ENCODE results near the gene CDC16. TPM values are rescaled to one million over a fixed set of nuclear protein-coding genes. Genes with fewer than 3 reads are reported as not detected.

Gene CDC16
- total RNA-seq, 1 experiment from 2014 or later, result 61.1 TPM

GRCh38 chr13:114230575-114230974, 4.1 kb upstream of the CDC16 start:
- peaks cover 9% of the 10 kb centered on the region for H3K4me1 ChIP-seq (ENCODE audit: insufficient read depth, low read length, poor library complexity, severe bottlenecking)
- POLR2A ChIA-PET (ENCODE audit: low non-redundant PET), result interaction anchor here (0.6 kb wide), 1 partner anchor 83 kb away, joined by 6 read pairs; no protein-coding TSS in a partner anchor
- peaks cover 4% of the 10 kb centered on the region for H3K9me3 ChIP-seq (ENCODE audit: low read depth, low read length, poor library complexity, severe bottlenecking)
- H3K27ac ChIP-seq (ENCODE audit: low read depth, low read length, poor library complexity, severe bottlenecking), result no peak overlapping the region
- BruUV-seq (replicated peaks), result no TSS peak
- intact Hi-C loops (cut with micrococcal nuclease; ENCODE audit: unreplicated experiment), result no loop called here
- CTCF ChIA-PET, result no interaction called here
- TF ChIP-seq EZH2 (IDR thresholded peaks at IDR 0.05; ENCODE audit: borderline replicate concordance, low read depth, low read length, poor library complexity, severe bottlenecking), result no peak
- TF ChIP-seq CTCF (conservative IDR thresholded peaks at IDR 0.05; ENCODE audit: low read depth, low read length), result no peak
- no peak for DNase-seq (ENCODE audit: low spot score)
- no peak overlapping the region for H3K4me3 ChIP-seq (ENCODE audit: low read depth, low read length, poor library complexity, severe bottlenecking)
- H3K27me3 ChIP-seq (replicated peaks; ENCODE audit: insufficient read depth, low read depth, low read length, poor library complexity), result no peaks in the 10 kb centered on the region
- no peaks in the 10 kb centered on the region for H3K36me3 ChIP-seq (ENCODE audit: insufficient read depth, low read length, poor library complexity, severe bottlenecking)

- no peak for DNase-seq (ENCODE audit: low spot score)
- no peak overlapping the region for H3K4me3 ChIP-seq (ENCODE audit: low read depth, low read length, poor library complexity, severe bottlenecking)
- BruUV-seq (replicated peaks), result no TSS peak
- TF ChIP-seq EZH2 (IDR thresholded peaks at IDR 0.05; ENCODE audit: borderline replicate concordance, low read depth, low read length, poor library complexity, severe bottlenecking) (no peak), CTCF (conservative IDR thresholded peaks at IDR 0.05; ENCODE audit: low read depth, low read length) (no peak)
- peaks cover 9% of the 10 kb centered on the region for H3K4me1 ChIP-seq (ENCODE audit: insufficient read depth, low read length, poor library complexity, severe bottlenecking)
- H3K27ac ChIP-seq (ENCODE audit: low read depth, low read length, poor library complexity, severe bottlenecking), result no peak overlapping the region
- CTCF ChIA-PET, result no interaction called here
- H3K27me3 ChIP-seq (replicated peaks; ENCODE audit: insufficient read depth, low read depth, low read length, poor library complexity), result no peaks in the 10 kb centered on the region
- peaks cover 4% of the 10 kb centered on the region for H3K9me3 ChIP-seq (ENCODE audit: low read depth, low read length, poor library complexity, severe bottlenecking)
- intact Hi-C loops (cut with micrococcal nuclease; ENCODE audit: unreplicated experiment), result no loop called here
- POLR2A ChIA-PET (ENCODE audit: low non-redundant PET), result no interaction called here
- peaks cover 2% of the 10 kb centered on the region for H3K36me3 ChIP-seq (ENCODE audit: insufficient read depth, low read length, poor library complexity, severe bottlenecking)
Observed at GRCh38 chr13:114231886-114232285, 2.8 kb upstream of the CDC16 start.

GRCh38 chr13:114234266-114234644, 442 bp upstream of the CDC16 start:
- peak overlapping the region; percentile 85 for H3K27ac ChIP-seq (ENCODE audit: low read depth, low read length, poor library complexity, severe bottlenecking)
- no peak for TF ChIP-seq CTCF (conservative IDR thresholded peaks at IDR 0.05; ENCODE audit: low read depth, low read length)
- TF ChIP-seq EZH2 (IDR thresholded peaks at IDR 0.05; ENCODE audit: borderline replicate concordance, low read depth, low read length, poor library complexity, severe bottlenecking), result no peak

More at GRCh38 chr13:114234266-114234644, 442 bp upstream of the CDC16 start:
- no peak for DNase-seq (ENCODE audit: low spot score)
- H3K27me3 ChIP-seq (replicated peaks; ENCODE audit: insufficient read depth, low read depth, low read length, poor library complexity), result no peaks in the 10 kb centered on the region
- ChIA-PET POLR2A (ENCODE audit: low non-redundant PET) (no interaction called here), CTCF (no interaction called here)
- no TSS peak for BruUV-seq (replicated peaks)
- peaks cover 4% of the 10 kb centered on the region for H3K9me3 ChIP-seq (ENCODE audit: low read depth, low read length, poor library complexity, severe bottlenecking)
- peaks cover 24% of the 10 kb centered on the region for H3K36me3 ChIP-seq (ENCODE audit: insufficient read depth, low read length, poor library complexity, severe bottlenecking)
- intact Hi-C loops (cut with micrococcal nuclease; ENCODE audit: unreplicated experiment), result no loop called here
- peaks cover 9% of the 10 kb centered on the region for H3K4me1 ChIP-seq (ENCODE audit: insufficient read depth, low read length, poor library complexity, severe bottlenecking)
- peak overlapping the region; percentile 92 for H3K4me3 ChIP-seq (ENCODE audit: low read depth, low read length, poor library complexity, severe bottlenecking)

Data from A673 (cell line).